IPS-18c (cell line): ENCODE results near the gene FCER1A.

Source experiments
- H3K4me3 ChIP-seq: 2 replicates; pipeline ENCODE4 v1.7.0; 2013; ENCODE audit warnings: low read depth, mild to moderate bottlenecking, low read length, moderate library complexity; ENCODE audit not compliant: insufficient read depth
- H3K9me3 ChIP-seq: one replicate; pipeline ENCODE4 v1.6.1; 2013; ENCODE audit warnings: mild to moderate bottlenecking, low read length, moderate library complexity; ENCODE audit not compliant: control insufficient read depth, insufficient read depth

FCER1A gene

GRCh38 chr1:159302095-159302494, at the start of gene FCER1A:
Gene FCER1A, plus strand, starts transcription at chr1:159302336. Its CDS starts 29 bp downstream, at chr1:159302365.
- Histone ChIP-seq H3K4me3 (no peak within 1 kb of the TSS), H3K9me3 (no peaks in the 10 kb centered on the region)

DNA sequence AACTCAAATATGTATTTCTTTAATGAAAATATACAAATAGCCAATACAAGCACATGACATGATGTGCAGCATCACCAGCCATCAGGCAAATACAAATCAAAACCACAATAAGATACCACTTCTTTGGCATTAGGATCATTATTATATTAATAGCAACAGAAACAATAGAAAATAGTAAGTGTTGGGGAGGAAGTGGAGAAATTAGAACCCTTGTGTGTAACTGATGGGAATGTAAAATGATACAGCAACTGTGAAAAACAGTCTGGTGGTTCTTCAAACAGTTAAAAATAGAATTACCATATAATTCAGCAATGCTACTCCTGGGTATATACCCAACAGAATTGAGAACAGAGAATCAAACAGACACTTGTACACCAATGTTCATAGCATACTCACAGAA, 40.8 kb upstream of the FCER1A start:
- H3K9me3 ChIP-seq, result no peaks in the 10 kb centered on the region
- H3K4me3 ChIP-seq, result no peak overlapping the region

DNA sequence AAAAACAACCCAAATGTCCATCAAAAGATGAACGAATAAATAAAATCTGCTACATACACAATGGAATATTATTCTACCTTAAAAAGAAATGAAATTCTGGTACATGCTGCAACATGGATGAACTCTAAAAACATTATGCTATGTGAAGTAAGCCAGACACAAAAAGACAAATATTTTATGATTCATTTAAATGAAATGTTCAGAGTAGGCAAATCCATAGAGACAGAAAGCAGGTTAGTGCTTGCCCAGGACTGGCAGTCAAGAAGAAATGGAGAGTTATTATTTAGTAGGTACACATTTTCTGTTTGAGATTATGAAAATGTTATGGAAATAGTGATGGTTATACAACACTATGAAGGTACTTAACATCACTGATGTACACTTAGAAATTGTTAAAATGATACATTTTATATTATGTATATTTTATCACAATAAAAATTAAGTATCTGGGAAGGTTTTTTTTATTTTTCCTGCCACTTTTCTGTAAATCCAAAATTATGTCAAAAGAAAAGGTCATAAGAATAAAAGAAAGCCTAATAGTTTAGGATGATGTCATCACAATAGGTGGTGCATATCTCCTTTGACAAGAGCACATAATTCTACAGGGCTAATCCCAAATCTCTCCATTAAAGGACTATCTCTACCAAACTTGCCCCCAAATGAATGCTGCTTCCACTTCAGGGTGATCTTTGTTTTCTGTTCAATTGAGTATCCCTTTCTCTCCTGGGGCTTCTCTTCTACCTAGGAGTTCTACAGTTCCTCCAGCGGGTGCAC, 40.2 kb upstream of the FCER1A start:
- Histone ChIP-seq H3K9me3 (no peaks in the 10 kb centered on the region), H3K4me3 (no peak overlapping the region)

DNA sequence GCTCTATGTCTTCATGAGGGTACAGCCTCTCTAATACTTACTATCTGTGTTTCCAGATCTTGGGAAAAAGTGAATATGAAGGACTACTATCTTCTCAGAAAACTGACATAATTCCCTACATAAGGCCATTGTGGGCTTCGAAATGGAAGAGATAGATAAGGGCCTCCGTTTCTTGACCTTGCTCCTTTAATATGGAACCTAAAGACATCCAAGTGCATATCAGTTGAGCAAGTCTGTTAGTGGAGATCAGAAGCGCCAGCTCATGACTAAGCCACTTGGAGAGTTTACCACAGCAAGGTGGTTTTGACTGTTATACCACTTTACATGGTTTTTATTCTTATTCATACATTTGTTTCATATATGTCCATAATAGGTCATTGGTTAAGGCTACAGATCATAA, 35.3 kb upstream of the FCER1A start:
- Histone ChIP-seq H3K4me3 (no peak overlapping the region), H3K9me3 (no peaks in the 10 kb centered on the region)

DNA sequence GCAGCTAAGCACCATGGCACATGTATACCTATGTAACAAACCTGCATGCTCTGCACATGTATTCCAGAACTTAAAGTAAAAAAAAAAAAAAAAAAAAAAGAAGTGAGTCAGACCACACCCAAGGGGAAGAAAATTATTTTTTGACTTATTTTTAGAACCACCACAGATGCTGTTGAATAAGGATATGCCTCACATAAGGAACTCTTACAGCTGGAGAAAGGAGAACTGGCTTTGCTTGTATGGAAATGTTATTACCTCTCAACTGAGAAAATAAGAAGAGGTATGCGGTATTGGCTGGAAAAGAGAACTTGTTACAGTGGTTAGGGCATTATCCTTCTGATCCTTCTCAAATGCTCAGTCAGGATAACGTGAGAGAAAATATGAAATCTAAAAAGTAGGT, 27.5 kb upstream of the FCER1A start:
- H3K4me3 ChIP-seq, result no peak overlapping the region

DNA sequence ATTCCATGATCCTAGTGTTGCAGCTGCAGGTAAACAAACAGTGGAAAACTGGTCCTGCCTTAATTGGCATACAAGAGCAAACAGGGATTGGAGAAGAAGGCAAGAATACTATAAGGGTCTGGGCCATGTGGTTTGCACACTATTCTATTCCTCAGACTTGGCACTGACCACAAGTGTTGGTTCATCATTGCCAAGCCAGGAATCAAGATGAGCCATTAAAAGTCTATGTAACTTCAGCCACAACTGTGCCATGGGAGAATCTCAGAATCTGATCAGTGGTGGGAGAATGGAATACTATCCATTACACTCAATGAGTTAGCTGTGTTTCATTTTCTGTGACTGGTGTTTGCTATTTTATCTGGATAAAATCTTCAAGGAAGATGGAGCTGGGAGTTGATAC, 26.2 kb upstream of the FCER1A start:
- H3K9me3 ChIP-seq, result no peaks in the 10 kb centered on the region
- H3K4me3 ChIP-seq, result no peak overlapping the region

More for the DNA sequence above, 27.5 kb upstream of the FCER1A start:
- no peaks in the 10 kb centered on the region for H3K9me3 ChIP-seq

DNA sequence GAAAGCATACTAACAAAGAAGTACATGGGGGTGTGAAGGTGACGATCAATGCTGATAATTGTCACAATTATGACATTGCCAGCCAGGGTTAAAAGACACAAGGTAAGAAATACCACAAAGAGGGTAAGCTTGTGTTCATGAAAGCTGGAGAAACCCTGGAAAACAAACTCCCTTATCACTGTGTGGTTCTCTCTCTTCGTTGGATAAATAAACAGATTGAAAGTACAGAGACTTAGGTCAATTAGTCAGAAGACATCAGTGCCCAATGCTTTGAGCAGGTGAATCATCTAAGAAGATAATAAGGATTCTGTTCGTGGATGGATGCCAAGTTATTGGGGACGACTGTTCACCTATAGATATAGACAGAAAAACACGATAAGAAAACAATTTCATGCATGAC, 22.4 kb upstream of the FCER1A start:
- H3K4me3 ChIP-seq, result no peak overlapping the region

GRCh38 chr1:159282118-159282517, 20.0 kb upstream of the FCER1A start:
- Histone ChIP-seq H3K4me3 (no peak overlapping the region), H3K9me3 (no peaks in the 10 kb centered on the region)

More for the DNA sequence above, 22.4 kb upstream of the FCER1A start:
- no peaks in the 10 kb centered on the region for H3K9me3 ChIP-seq

DNA sequence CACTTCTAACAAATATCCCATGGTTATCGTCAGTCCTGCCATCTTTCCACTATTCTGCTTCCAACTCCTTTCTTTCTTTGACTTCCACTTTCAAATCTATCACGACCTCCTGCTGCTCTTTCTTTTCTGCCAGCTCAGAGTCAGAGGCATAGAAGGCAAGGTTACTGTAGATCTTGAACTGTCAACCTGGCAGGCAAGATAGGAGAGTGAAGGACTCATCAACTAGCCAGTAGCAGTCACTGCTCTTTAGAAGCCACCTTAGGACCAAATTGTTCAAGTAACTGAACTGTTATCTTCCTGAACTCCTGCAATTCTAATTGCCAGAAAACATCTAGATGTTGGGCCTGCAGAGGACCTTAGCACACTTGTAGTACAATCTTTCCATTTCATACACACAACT, 13.1 kb upstream of the FCER1A start:
- no peaks in the 10 kb centered on the region for H3K9me3 ChIP-seq
- no peak overlapping the region for H3K4me3 ChIP-seq

- Histone ChIP-seq H3K4me3 (no peak overlapping the region), H3K9me3 (no peaks in the 10 kb centered on the region)
Observed at GRCh38 chr1:159291424-159291823, 10.7 kb upstream of the FCER1A start.

DNA sequence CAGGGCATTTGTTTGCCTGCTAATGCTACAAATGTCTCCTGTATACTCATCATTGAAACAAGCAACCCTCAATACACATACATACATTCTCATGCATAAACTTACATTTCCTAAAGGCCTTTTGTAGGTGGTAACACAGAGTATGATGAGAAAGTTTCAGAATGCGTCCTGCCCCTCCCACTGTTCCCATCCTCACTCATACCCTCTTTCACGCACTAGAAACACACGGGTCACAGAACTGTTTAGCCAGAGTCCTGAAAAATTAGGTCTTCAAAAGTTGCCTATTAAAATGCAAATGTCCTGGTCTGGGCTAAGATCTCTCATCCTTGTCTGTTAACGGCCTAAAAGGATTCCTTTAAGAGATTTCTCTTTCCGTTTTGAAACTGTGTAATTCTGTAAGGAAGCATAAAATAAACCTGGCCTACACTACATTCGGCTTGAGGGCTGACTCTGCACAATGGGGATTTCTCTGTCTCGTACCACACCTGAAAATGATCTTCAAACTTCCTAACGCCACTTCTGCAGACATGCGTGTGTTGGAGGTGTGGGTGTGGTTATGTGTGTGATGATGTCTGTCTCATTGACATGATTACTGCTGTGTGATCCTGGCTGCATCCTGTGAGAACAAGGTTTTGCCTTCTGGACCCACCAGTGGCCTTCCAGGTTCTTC, 5.3 kb upstream of the FCER1A start:
- H3K9me3 ChIP-seq, result no peaks in the 10 kb centered on the region
- H3K4me3 ChIP-seq, result no peak overlapping the region

- Histone ChIP-seq H3K9me3 (no peaks in the 10 kb centered on the region), H3K4me3 (no peak overlapping the region)
Observed at GRCh38 chr1:159300146-159300545, 2.0 kb upstream of the FCER1A start.

GRCh38 chr1:159307346-159308020, 5.3 kb downstream of the FCER1A start:
- H3K9me3 ChIP-seq, result no peaks in the 10 kb centered on the region
- H3K4me3 ChIP-seq, result no peak overlapping the region

GRCh38 chr1:159311679-159312078, 9.5 kb downstream of the FCER1A start:
- no peaks in the 10 kb centered on the region for H3K9me3 ChIP-seq
- no peak overlapping the region for H3K4me3 ChIP-seq

- Histone ChIP-seq H3K9me3 (no peaks in the 10 kb centered on the region), H3K4me3 (no peak overlapping the region)
Observed at GRCh38 chr1:159315381-159315780, 13.2 kb downstream of the FCER1A start.

DNA sequence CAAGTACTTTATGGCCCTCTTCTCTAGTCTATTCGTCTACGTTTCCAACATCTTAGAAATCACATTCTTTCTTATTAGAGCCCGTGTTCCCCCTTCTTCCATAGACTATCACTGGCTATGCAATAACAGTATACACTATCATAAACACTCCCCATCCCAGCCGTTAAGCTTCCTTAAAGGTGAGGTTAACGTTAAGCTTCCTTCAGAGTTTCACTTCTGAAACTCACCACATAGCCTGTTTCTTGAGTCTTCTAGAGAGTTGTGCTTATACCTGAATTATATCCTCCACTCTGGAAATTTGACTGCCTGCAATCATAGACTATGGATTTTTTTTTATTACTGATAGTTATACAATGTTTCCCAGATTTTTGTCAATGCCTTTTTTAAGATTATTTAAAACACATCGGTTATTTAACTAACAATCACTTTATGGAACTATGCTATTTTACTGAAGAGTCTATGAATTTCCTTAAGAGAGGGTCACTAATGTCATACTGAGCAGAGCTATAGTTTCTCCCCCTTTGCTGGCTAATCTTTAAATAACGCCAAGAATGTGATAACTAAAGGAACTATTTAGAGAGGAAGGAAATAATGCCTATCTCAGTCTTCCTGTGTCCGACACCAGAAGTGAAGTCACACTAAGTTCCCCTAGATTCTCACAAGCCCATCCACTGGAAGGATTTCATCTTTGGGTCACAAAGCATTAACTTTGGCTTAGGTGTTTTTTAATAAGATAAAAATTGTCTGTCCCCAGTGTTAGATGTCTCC, 16.8 kb downstream of the FCER1A start:
- Histone ChIP-seq H3K9me3 (no peaks in the 10 kb centered on the region), H3K4me3 (no peak overlapping the region)

GRCh38 chr1:159334797-159335196, 32.7 kb downstream of the FCER1A start:
- Histone ChIP-seq H3K4me3 (no peak overlapping the region), H3K9me3 (no peaks in the 10 kb centered on the region)
